HL-60 (cell line): Measurements from ENCODE around the gene FBN1.

Experiments used
- DNase-seq, 2 experiments: peaks; one replicate each; pipeline ENCODE4 v3.0.0-alpha.2; 2010 to 2020; ENCODE audit warnings: low read depth in 1 of 2, low spot score in 1 of 2
- H3K27ac ChIP-seq: fragments of 250-450 bp; sonication (Bioruptor Pico); replicated peaks from 2 replicates; pipeline ENCODE4 v1.5.1; 2020; ENCODE audit warnings: mild to moderate bottlenecking, moderate library complexity
- H3K27me3 ChIP-seq: fragments of 250-450 bp; sonication (Bioruptor Pico); 2 replicates; pipeline ENCODE4 v1.5.1; 2021; ENCODE audit warnings: mild to moderate bottlenecking, moderate library complexity; ENCODE audit not compliant: insufficient read depth, poor library complexity, severe bottlenecking
- H3K4me3 ChIP-seq: replicated peaks from 2 replicates; pipeline ENCODE4 v1.5.1; 2011; ENCODE audit warnings: mild to moderate bottlenecking, control low read depth, low read length; ENCODE audit not compliant: insufficient read depth
- GABPA ChIP-seq: IDR thresholded peaks from 2 replicates; pipeline ENCODE4 v1.6.1; 2012; ENCODE audit warnings: low read depth
- POLR2AphosphoS5 ChIP-seq: IDR thresholded peaks from 2 replicates; pipeline ENCODE4 v1.6.1; 2012; ENCODE audit warnings: low read depth
- REST ChIP-seq: IDR thresholded peaks from 2 replicates; pipeline ENCODE4 v1.6.1; 2012; ENCODE audit warnings: low read depth; ENCODE audit not compliant: insufficient replicate concordance
- SPI1 ChIP-seq: IDR thresholded peaks from 2 replicates; pipeline ENCODE4 v1.6.1; 2012; ENCODE audit warnings: low read depth, mild to moderate bottlenecking, borderline replicate concordance
- TF ChIP-seq, protein P1 (sequence below): IDR thresholded peaks from one replicate; pipeline ENCODE4 v1.5.1; 2011; ENCODE audit warnings: low read length, control low read depth, inconsistent platforms; ENCODE audit not compliant: insufficient read depth

Gene FBN1

DNA sequence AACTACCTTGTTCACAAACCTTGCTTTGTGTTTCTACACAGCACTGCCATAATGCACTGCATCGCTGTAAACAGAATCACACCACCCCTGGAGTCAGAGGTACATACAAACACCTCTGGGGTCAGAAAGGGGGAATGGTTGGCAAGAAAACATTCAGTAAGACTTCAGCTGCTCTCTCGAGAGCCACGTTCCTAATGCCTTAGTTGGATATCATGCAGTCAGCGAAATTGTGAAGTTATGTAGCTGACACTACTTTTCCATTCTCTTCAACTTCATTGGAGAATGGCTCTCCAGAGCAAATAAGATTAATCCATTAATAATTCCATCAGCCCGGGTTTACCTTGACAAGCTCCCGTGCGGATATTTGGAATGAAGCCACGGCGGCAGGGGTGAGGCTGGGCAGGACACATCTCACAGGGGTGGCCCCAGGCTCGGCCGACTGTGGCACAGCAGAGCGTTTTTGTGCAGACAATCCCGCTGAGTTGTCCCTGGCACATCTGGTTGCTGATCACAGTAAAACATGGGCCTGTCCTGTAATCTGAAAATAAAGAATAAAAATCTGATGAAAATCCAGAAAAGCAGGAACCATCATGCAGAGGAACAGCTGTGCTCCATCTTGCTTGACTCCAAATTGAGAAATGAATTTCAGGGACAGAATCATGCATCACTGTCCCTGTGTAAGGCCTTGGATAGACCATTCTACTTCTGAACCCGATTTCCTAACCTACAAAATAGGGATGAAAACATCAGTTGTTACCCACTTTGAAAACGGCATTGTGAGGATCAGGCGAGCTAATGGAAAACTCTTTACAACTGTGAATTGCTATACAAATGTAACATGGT is 108.0 kb downstream of the FBN1 start:
- DNase-seq: no peak
- Histone ChIP-seq H3K27me3 (no peaks in the 10 kb centered on the region), H3K4me3 (no peak overlapping the region), H3K27ac (no peak overlapping the region)
- TF ChIP-seq POLR2AphosphoS5 (no peak), GABPA (no peak), REST (no peak), SPI1 (no peak)
- TF ChIP-seq, protein P1, sequence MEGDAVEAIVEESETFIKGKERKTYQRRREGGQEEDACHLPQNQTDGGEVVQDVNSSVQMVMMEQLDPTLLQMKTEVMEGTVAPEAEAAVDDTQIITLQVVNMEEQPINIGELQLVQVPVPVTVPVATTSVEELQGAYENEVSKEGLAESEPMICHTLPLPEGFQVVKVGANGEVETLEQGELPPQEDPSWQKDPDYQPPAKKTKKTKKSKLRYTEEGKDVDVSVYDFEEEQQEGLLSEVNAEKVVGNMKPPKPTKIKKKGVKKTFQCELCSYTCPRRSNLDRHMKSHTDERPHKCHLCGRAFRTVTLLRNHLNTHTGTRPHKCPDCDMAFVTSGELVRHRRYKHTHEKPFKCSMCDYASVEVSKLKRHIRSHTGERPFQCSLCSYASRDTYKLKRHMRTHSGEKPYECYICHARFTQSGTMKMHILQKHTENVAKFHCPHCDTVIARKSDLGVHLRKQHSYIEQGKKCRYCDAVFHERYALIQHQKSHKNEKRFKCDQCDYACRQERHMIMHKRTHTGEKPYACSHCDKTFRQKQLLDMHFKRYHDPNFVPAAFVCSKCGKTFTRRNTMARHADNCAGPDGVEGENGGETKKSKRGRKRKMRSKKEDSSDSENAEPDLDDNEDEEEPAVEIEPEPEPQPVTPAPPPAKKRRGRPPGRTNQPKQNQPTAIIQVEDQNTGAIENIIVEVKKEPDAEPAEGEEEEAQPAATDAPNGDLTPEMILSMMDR: no peak

DNA sequence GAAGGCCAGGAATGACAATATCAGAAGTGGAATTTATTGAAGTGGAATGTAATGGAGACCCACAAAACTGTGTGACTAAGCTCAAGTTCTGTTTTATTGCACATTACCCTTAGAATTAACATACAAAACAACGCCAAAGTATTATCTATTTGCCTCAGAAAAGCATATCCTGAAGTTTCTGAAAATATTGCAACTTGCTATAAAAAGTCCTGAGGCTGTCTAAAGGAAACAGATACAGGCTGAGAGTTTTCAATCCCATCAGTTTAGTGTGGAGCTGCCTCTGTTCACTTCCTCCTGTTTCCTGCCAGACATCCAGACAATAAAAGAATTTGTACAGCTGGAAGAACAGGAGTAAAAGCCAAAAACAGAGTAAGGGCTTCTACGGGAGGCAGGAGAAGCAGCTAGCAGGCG is 108.8 kb downstream of the FBN1 start:
- TF ChIP-seq SPI1 (no peak), POLR2AphosphoS5 (no peak), GABPA (no peak), REST (no peak)
- TF ChIP-seq, protein P1: no peak

GRCh38 chr15:48533982-48534381 is 111.5 kb downstream of the FBN1 start:
- Histone ChIP-seq H3K27ac (no peak overlapping the region), H3K4me3 (no peak overlapping the region), H3K27me3 (no peaks in the 10 kb centered on the region)
- no peak for DNase-seq
- TF ChIP-seq REST (no peak), GABPA (no peak), POLR2AphosphoS5 (no peak), SPI1 (no peak)
- TF ChIP-seq, protein P1: no peak

More for the DNA sequence above, 108.8 kb downstream of the FBN1 start:
- DNase-seq: no peak
- Histone ChIP-seq H3K27ac (no peak overlapping the region), H3K27me3 (no peaks in the 10 kb centered on the region), H3K4me3 (no peak overlapping the region)
